HEK293T (cell line): ENCODE measurements around the gene AKAP6.

ENCODE experiments used
- ARNT ChIP-seq: fragments of 450-650 bp; IDR thresholded peaks from 2 replicates; pipeline ENCODE4 v1.6.1; 2017; ENCODE audit warnings: mild to moderate bottlenecking
- BHLHE40 ChIP-seq: fragments of 450-650 bp; IDR thresholded peaks from 2 replicates; pipeline ENCODE4 v1.6.1; 2016; ENCODE audit warnings: mild to moderate bottlenecking, moderate library complexity, borderline replicate concordance
- ELF4 ChIP-seq: fragments of 450-650 bp; IDR thresholded peaks from 2 replicates; pipeline ENCODE4 v1.6.1; 2017; ENCODE audit warnings: antibody characterized with exemption
- FOXA1 ChIP-seq: fragments of 450-650 bp; IDR thresholded peaks from 2 replicates; pipeline ENCODE4 v1.6.1; 2016; ENCODE audit warnings: mild to moderate bottlenecking
- FOXK2 ChIP-seq: fragments of 450-650 bp; IDR thresholded peaks from 2 replicates; pipeline ENCODE4 v1.6.1; 2016; ENCODE audit warnings: mild to moderate bottlenecking
- FOXM1 ChIP-seq: fragments of 450-650 bp; IDR thresholded peaks from 2 replicates; pipeline ENCODE4 v1.6.1; 2017; ENCODE audit warnings: mild to moderate bottlenecking, borderline replicate concordance
- HDGF ChIP-seq: fragments of 450-650 bp; IDR thresholded peaks from 2 replicates; pipeline ENCODE4 v1.6.1; 2017; ENCODE audit warnings: antibody characterized with exemption, borderline replicate concordance
- L3MBTL2 ChIP-seq: fragments of 450-650 bp; conservative IDR thresholded peaks from 2 replicates; pipeline ENCODE4 v1.6.1; 2016; ENCODE audit warnings: mild to moderate bottlenecking
- LEF1 ChIP-seq: fragments of 450-650 bp; IDR thresholded peaks from 2 replicates; pipeline ENCODE4 v1.6.1; 2017; ENCODE audit warnings: mild to moderate bottlenecking, borderline replicate concordance
- SP1 ChIP-seq: fragments of 450-650 bp; IDR thresholded peaks from 2 replicates; pipeline ENCODE4 v1.6.1; 2017
- SUZ12 ChIP-seq: fragments of 450-650 bp; IDR thresholded peaks from 2 replicates; pipeline ENCODE4 v1.6.1; 2016; ENCODE audit warnings: mild to moderate bottlenecking
- TARDBP ChIP-seq: fragments of 450-650 bp; IDR thresholded peaks from 2 replicates; pipeline ENCODE4 v1.6.1; 2016
- TF ChIP-seq, protein P1 (sequence below): fragments of 450-650 bp; IDR thresholded peaks from 2 replicates; pipeline ENCODE4 v1.6.1; 2016

DNA sequence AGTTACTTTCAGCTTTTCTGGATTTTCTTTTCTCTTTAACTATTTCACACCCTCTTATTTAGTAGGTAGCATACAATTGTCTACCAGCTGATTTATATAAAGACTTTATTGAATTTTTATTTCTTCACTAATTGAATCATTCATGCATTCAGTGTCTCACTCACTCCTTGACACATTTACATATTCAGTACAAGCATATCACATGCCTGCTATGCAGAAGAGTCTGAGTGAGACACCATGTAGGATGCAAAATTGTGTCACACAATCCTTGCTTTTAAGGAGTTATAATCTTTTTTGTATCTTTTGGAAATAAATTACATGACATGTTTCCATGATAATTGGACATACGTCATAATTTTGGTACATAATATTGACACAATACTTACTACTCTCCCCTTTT, 83.0 kb downstream of the AKAP6 start:
- TF ChIP-seq BHLHE40 (no peak), SUZ12 (no peak), HDGF (no peak), ARNT (no peak), SP1 (no peak), FOXK2 (no peak), FOXA1 (no peak), FOXM1 (no peak), TARDBP (no peak), ELF4 (no peak), L3MBTL2 (no peak), LEF1 (no peak)
- TF ChIP-seq, protein P1, sequence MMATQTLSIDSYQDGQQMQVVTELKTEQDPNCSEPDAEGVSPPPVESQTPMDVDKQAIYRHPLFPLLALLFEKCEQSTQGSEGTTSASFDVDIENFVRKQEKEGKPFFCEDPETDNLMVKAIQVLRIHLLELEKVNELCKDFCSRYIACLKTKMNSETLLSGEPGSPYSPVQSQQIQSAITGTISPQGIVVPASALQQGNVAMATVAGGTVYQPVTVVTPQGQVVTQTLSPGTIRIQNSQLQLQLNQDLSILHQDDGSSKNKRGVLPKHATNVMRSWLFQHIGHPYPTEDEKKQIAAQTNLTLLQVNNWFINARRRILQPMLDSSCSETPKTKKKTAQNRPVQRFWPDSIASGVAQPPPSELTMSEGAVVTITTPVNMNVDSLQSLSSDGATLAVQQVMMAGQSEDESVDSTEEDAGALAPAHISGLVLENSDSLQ = no peak
